SK-N-MC (cell line): ENCODE data around the gene PLPP3.

ENCODE experiments used
- DNase-seq: peaks from one replicate; pipeline ENCODE4 v3.0.0-alpha.2; 2011; ENCODE audit warnings: low read depth, low spot score
- H3K27ac ChIP-seq: fragments of 200-600 bp; sonication (generic); 2 replicates; pipeline ENCODE4 v1.5.1; 2016; ENCODE audit warnings: mixed run types
- H3K36me3 ChIP-seq: fragments of 200-600 bp; sonication (generic); 2 replicates; pipeline ENCODE4 v1.6.1; 2017; ENCODE audit warnings: antibody characterized with exemption, low read length, mixed read lengths; ENCODE audit not compliant: insufficient read depth
- H3K4me3 ChIP-seq: fragments of 200-600 bp; sonication (generic); 2 replicates; pipeline ENCODE4 v1.5.1; 2016
- H3K9ac ChIP-seq: fragments of 200-600 bp; sonication (generic); 2 replicates; pipeline ENCODE4 v1.8.0; 2017; ENCODE audit warnings: mixed run types, mixed read lengths; ENCODE audit not compliant: insufficient read length
- H3K9me3 ChIP-seq: fragments of 200-600 bp; sonication (generic); 2 replicates; pipeline ENCODE4 v1.6.1; 2017; ENCODE audit warnings: low read depth, mild to moderate bottlenecking, antibody characterized with exemption, low read length, moderate library complexity, mixed read lengths
- EZH2 ChIP-seq: fragments of 200-600 bp; sonication (generic); IDR thresholded peaks from one replicate; pipeline ENCODE4 v1.6.1; 2017; ENCODE audit warnings: antibody characterized with exemption
- FOXP2 ChIP-seq: optimal IDR thresholded peaks from 2 replicates; pipeline ENCODE3; 2011; ENCODE audit warnings: mild to moderate bottlenecking, moderate library complexity; ENCODE audit not compliant: insufficient read depth; ENCODE audit errors: extremely low read length, control extremely low read depth
- POLR2AphosphoS5 ChIP-seq: IDR thresholded peaks from 2 replicates; pipeline ENCODE4 v1.6.1; 2012; ENCODE audit warnings: mild to moderate bottlenecking, low read depth, low read length, borderline replicate concordance

Gene PLPP3

GRCh38 chr1:56570924-56571372 is 8.4 kb downstream of the PLPP3 start:
- no peak overlapping the region for H3K4me3 ChIP-seq
- no peaks in the 10 kb centered on the region for H3K9me3 ChIP-seq
- H3K27ac ChIP-seq = no peak overlapping the region
- no peaks in the 10 kb centered on the region for H3K36me3 ChIP-seq
- no peak for DNase-seq
- TF ChIP-seq FOXP2 = no peak
- no peak for TF ChIP-seq POLR2AphosphoS5
- TF ChIP-seq EZH2 = no peak
- H3K9ac ChIP-seq = no peak overlapping the region

DNA sequence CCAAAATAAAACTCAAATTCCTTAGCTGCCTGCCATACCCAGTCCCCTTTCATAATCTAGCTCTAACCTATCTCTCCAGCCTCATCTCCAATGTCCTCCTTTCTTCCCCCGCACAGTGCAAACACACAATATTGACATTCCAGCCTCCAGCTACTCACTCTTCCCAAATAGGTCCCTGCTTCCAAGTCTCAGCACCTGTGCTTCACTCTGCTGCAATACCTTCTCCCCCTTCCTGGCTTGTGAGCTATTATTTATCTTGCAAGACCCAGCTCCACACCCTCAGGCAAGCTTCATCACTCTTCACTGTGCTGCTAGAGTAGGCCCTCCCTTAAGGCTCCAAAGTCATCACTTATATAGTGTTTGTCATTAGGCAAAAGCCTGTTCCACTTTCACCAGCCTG is 9.7 kb downstream of the PLPP3 start:
- Histone ChIP-seq H3K36me3 (no peaks in the 10 kb centered on the region), H3K9me3 (no peaks in the 10 kb centered on the region), H3K4me3 (no peak overlapping the region), H3K9ac (no peak overlapping the region), H3K27ac (no peak overlapping the region)
- TF ChIP-seq EZH2 (no peak), POLR2AphosphoS5 (no peak), FOXP2 (no peak)
- DNase-seq = no peak

DNA sequence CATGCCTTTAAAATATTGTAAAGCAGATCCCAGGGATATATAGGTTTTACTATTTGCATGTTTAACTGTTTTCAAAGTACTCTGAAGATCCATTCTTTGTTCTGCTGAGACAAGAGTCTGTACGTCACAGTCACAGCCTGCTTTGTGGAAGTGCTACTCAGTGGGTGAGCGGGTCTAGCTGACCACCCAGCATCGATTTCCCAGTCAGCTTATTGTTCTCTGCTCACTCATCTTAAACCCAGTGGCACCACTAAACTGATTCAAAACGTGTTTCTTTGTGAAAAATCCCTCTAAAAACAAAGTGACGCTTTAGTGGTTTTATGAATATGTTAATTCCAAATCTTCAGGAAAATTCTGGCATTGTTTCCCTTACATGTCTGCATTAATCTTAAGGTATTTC is 12.4 kb downstream of the PLPP3 start:
- Histone ChIP-seq H3K36me3 (no peaks in the 10 kb centered on the region), H3K9me3 (no peaks in the 10 kb centered on the region), H3K4me3 (no peak overlapping the region), H3K9ac (no peak overlapping the region), H3K27ac (no peak overlapping the region)
- DNase-seq = no peak
- TF ChIP-seq FOXP2 (no peak), EZH2 (no peak), POLR2AphosphoS5 (no peak)

- DNase-seq = no peak
- H3K9me3 ChIP-seq = no peaks in the 10 kb centered on the region
- no peaks in the 10 kb centered on the region for H3K36me3 ChIP-seq
- no peak overlapping the region for H3K9ac ChIP-seq
- TF ChIP-seq EZH2 (no peak), FOXP2 (no peak), POLR2AphosphoS5 (no peak)
- no peak overlapping the region for H3K4me3 ChIP-seq
- no peak overlapping the region for H3K27ac ChIP-seq
Observed at GRCh38 chr1:56566061-56566744, 13.2 kb downstream of the PLPP3 start.

- no peaks in the 10 kb centered on the region for H3K9me3 ChIP-seq
- H3K4me3 ChIP-seq = no peak overlapping the region
- DNase-seq = no peak
- TF ChIP-seq POLR2AphosphoS5 = no peak
- TF ChIP-seq FOXP2 = no peak
- TF ChIP-seq EZH2 = no peak
- H3K9ac ChIP-seq = no peak overlapping the region
- H3K27ac ChIP-seq = no peak overlapping the region
- no peaks in the 10 kb centered on the region for H3K36me3 ChIP-seq
Observed at GRCh38 chr1:56564615-56565014, 14.7 kb downstream of the PLPP3 start.

- H3K27ac ChIP-seq = no peak overlapping the region
Observed at GRCh38 chr1:56563568-56563967, 15.8 kb downstream of the PLPP3 start.

DNA sequence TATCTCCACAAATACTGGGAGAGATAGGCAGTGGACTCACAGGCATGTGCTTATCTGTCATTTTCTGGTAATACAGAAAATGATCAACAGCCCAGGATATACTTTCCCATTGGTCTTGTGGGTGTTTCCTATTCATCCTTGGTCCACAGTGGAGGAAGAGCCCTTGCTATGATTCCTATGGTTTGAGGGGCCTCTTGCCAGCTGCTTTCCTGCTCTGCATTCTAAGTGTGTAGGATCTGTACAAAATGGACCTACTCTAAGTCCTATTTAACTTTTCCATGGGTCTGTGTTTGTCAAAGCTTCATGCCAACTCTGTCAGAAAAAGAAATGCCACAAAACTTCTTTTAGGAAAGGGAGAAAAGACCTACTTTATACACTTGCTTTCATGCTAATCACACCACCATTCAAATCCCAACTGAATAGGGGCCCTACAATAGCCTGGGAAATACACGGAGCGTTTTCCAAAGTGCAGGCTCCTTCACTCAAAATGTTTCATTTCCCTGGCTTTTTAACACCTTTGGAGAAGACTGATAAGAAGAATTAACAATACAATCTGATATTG is 16.4 kb downstream of the PLPP3 start:
- no peak overlapping the region for H3K9ac ChIP-seq

More at GRCh38 chr1:56563568-56563967, 15.8 kb downstream of the PLPP3 start:
- no peak for DNase-seq
- Histone ChIP-seq H3K36me3 (no peaks in the 10 kb centered on the region), H3K9me3 (no peaks in the 10 kb centered on the region), H3K4me3 (no peak overlapping the region), H3K9ac (no peak overlapping the region)
- TF ChIP-seq POLR2AphosphoS5 (no peak), EZH2 (no peak), FOXP2 (no peak)

GRCh38 chr1:56561227-56562019 is 17.9 kb downstream of the PLPP3 start:
- Histone ChIP-seq H3K4me3 (no peak overlapping the region), H3K9ac (no peak overlapping the region), H3K27ac (no peak overlapping the region), H3K9me3 (no peaks in the 10 kb centered on the region), H3K36me3 (no peaks in the 10 kb centered on the region)
- no peak for DNase-seq
- TF ChIP-seq FOXP2 (no peak), EZH2 (no peak), POLR2AphosphoS5 (no peak)

More for the DNA sequence above, 16.4 kb downstream of the PLPP3 start:
- TF ChIP-seq EZH2 = no peak
- TF ChIP-seq POLR2AphosphoS5 = no peak
- no peak for TF ChIP-seq FOXP2
- H3K27ac ChIP-seq = no peak overlapping the region
- no peak overlapping the region for H3K4me3 ChIP-seq
- no peaks in the 10 kb centered on the region for H3K36me3 ChIP-seq
- DNase-seq = no peak
- no peaks in the 10 kb centered on the region for H3K9me3 ChIP-seq

DNA sequence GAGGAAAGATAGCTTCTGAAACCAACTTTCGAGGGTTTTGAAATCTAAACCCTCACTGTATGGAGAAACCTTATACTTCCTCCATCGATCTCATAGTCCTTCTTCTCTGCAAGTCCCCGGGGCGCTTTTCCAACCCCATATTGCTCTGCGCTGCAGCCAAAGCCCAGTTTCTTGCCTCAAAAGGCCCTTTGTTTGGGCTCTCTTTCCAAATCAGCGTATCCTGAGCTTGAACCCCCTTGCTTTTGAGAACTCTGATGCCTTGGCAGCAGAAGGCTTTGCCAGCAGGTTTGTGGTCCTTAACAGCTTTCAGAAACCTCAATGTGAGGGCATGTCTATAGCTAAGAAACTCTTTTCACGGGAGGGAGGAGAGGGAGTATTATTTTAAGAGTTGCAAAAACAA is 21.6 kb downstream of the PLPP3 start:
- Histone ChIP-seq H3K9ac (no peak overlapping the region), H3K36me3 (no peaks in the 10 kb centered on the region), H3K9me3 (no peaks in the 10 kb centered on the region), H3K4me3 (no peak overlapping the region), H3K27ac (no peak overlapping the region)
- no peak for DNase-seq
- TF ChIP-seq EZH2 = no peak
- TF ChIP-seq FOXP2 = no peak
- no peak for TF ChIP-seq POLR2AphosphoS5
